MM.1S (cell line): Measurements from ENCODE around the gene ELOVL2.

Source experiments
- DNase-seq: peaks from one replicate; pipeline ENCODE4 v3.0.0-alpha.2; 2015
- H2AFZ ChIP-seq: fragments of 300-600 bp; sonication (generic); 2 replicates; pipeline ENCODE4 v1.6.0; 2016; ENCODE audit warnings: antibody characterized with exemption, low read length
- H3F3A ChIP-seq: fragments of 300-600 bp; sonication (generic); 2 replicates; pipeline ENCODE4 v1.6.1; 2016; ENCODE audit warnings: mild to moderate bottlenecking, antibody characterized with exemption, low read length, moderate library complexity, mixed read lengths; ENCODE audit not compliant: insufficient read depth
- H3K27ac ChIP-seq: fragments of 300-600 bp; sonication (generic); 2 replicates; pipeline ENCODE4 v1.5.1; 2016; ENCODE audit warnings: mild to moderate bottlenecking, low read length
- H3K27me3 ChIP-seq: fragments of 300-600 bp; sonication (generic); replicated peaks from 2 replicates; pipeline ENCODE4 v1.6.0; 2016; ENCODE audit warnings: low read length; ENCODE audit not compliant: insufficient read depth
- H3K36me3 ChIP-seq: fragments of 300-600 bp; sonication (generic); replicated peaks from 2 replicates; pipeline ENCODE4 v1.6.1; 2016; ENCODE audit warnings: mild to moderate bottlenecking, low read length, mixed read lengths; ENCODE audit not compliant: insufficient read depth
- H3K4me1 ChIP-seq: fragments of 300-600 bp; sonication (generic); 2 replicates; pipeline ENCODE4 v1.6.1; 2016; ENCODE audit warnings: low read length, mixed read lengths
- H3K4me2 ChIP-seq: fragments of 300-600 bp; sonication (generic); 2 replicates; pipeline ENCODE4 v1.6.0; 2016; ENCODE audit warnings: low read depth, low read length
- H3K4me3 ChIP-seq: fragments of 300-600 bp; sonication (generic); 2 replicates; pipeline ENCODE4 v1.5.1; 2016; ENCODE audit warnings: low read length, mixed read lengths
- H3K79me2 ChIP-seq: fragments of 300-600 bp; sonication (generic); 2 replicates; pipeline ENCODE4 v1.6.1; 2016; ENCODE audit warnings: mixed run types, low read length, mixed read lengths
- H3K9ac ChIP-seq: fragments of 300-600 bp; sonication (generic); 2 replicates; pipeline ENCODE4 v1.6.1; 2016; ENCODE audit warnings: low read length, mixed read lengths
- H3K9me2 ChIP-seq: fragments of 300-600 bp; sonication (generic); replicated peaks from 2 replicates; pipeline ENCODE4 v1.6.1; 2016; ENCODE audit warnings: mild to moderate bottlenecking, low read length, mixed read lengths; ENCODE audit not compliant: insufficient read depth
- H3K9me3 ChIP-seq: fragments of 300-600 bp; sonication (generic); replicated peaks from 2 replicates; pipeline ENCODE4 v1.6.1; 2016; ENCODE audit warnings: mild to moderate bottlenecking, low read length, mixed read lengths; ENCODE audit not compliant: insufficient read depth
- H4K20me1 ChIP-seq: fragments of 300-600 bp; sonication (generic); 2 replicates; pipeline ENCODE4 v1.6.1; 2016; ENCODE audit warnings: mild to moderate bottlenecking, low read length, moderate library complexity, mixed read lengths; ENCODE audit not compliant: insufficient read depth
- CTCF ChIP-seq: fragments of 300-600 bp; sonication (generic); IDR thresholded peaks from 2 replicates; pipeline ENCODE4 v1.5.1; 2016; ENCODE audit warnings: antibody characterized with exemption, low read length, mixed read lengths
- EZH2 ChIP-seq: fragments of 300-600 bp; sonication (generic); optimal IDR thresholded peaks from 2 replicates; pipeline ENCODE3; 2017; ENCODE audit warnings: low read depth, mild to moderate bottlenecking, antibody characterized with exemption, low read length, mixed read lengths
- EZH2phosphoT487 ChIP-seq: fragments of 300-600 bp; sonication (generic); IDR thresholded peaks from 2 replicates; pipeline ENCODE4 v1.6.1; 2018; ENCODE audit warnings: antibody characterized with exemption, low read length

The ELOVL2 gene

GRCh38 chr6:11030904-11031303 is 13.2 kb downstream of the ELOVL2 start:
- Histone ChIP-seq H4K20me1 (no peaks in the 10 kb centered on the region), H3K9ac (no peak overlapping the region), H3F3A (no peaks in the 10 kb centered on the region), H3K27me3 (no peaks in the 10 kb centered on the region), H3K79me2 (no peaks in the 10 kb centered on the region), H3K27ac (no peak overlapping the region), H3K36me3 (no peaks in the 10 kb centered on the region), H3K9me2 (no peaks in the 10 kb centered on the region), H2AFZ (no peak overlapping the region), H3K9me3 (no peaks in the 10 kb centered on the region), H3K4me2 (no peak overlapping the region), H3K4me3 (no peak overlapping the region), H3K4me1 (peaks cover 6% of the 10 kb centered on the region)
- no peak for DNase-seq
- TF ChIP-seq CTCF (no peak), EZH2 (no peak), EZH2phosphoT487 (no peak)

- Histone ChIP-seq H3K4me3 (no peak overlapping the region), H3K27ac (no peak overlapping the region), H2AFZ (no peak overlapping the region), H3K4me2 (no peak overlapping the region), H3K27me3 (no peaks in the 10 kb centered on the region), H3K9ac (no peak overlapping the region), H3F3A (no peaks in the 10 kb centered on the region), H3K79me2 (no peaks in the 10 kb centered on the region), H3K36me3 (no peaks in the 10 kb centered on the region), H4K20me1 (no peaks in the 10 kb centered on the region), H3K4me1 (peaks cover 9% of the 10 kb centered on the region), H3K9me3 (no peaks in the 10 kb centered on the region), H3K9me2 (no peaks in the 10 kb centered on the region)
- TF ChIP-seq EZH2phosphoT487 (no peak), EZH2 (no peak), CTCF (no peak)
- no peak for DNase-seq
Measured at GRCh38 chr6:11028959-11029358, 15.1 kb downstream of the ELOVL2 start.

GRCh38 chr6:11027565-11028110 is 16.5 kb downstream of the ELOVL2 start:
- Histone ChIP-seq H2AFZ (no peak overlapping the region), H3K79me2 (no peaks in the 10 kb centered on the region), H3K4me2 (no peak overlapping the region), H3K36me3 (no peaks in the 10 kb centered on the region), H3K4me3 (no peak overlapping the region), H3K9ac (no peak overlapping the region), H3K9me3 (no peaks in the 10 kb centered on the region), H4K20me1 (no peaks in the 10 kb centered on the region), H3K9me2 (no peaks in the 10 kb centered on the region), H3K4me1 (peaks cover 9% of the 10 kb centered on the region), H3K27me3 (no peaks in the 10 kb centered on the region), H3F3A (no peaks in the 10 kb centered on the region), H3K27ac (no peak overlapping the region)
- TF ChIP-seq CTCF (no peak), EZH2phosphoT487 (no peak), EZH2 (no peak)
- no peak for DNase-seq
